Mucosa of descending colon (tissue), 3 donors: ENCODE results near the gene CHCHD5. TPM values are rescaled to one million over a fixed set of nuclear protein-coding genes. Genes with fewer than 3 reads are reported as not detected.

ENCODE experiments used
- ATAC-seq: fragments of 200-7000 bp; cut with Tn5 transposase; one replicate; pipeline ENCODE4 v1.9.1; 2020; ENCODE audit warnings: mild to moderate bottlenecking, moderate library complexity
- DNase-seq, 3 donors: peaks; one replicate each; pipeline ENCODE4 v3.0.0-alpha.2; 2020
- H3K36me3 ChIP-seq: fragments of 200-600 bp; one replicate; pipeline ENCODE4 v1.8.0; 2021; ENCODE audit warnings: low read depth, mild to moderate bottlenecking
- H3K4me1 ChIP-seq: fragments of 200-600 bp; one replicate; pipeline ENCODE4 v1.8.0; 2021; ENCODE audit warnings: low read depth, mild to moderate bottlenecking
- H3K4me3 ChIP-seq: fragments of 200-600 bp; one replicate; pipeline ENCODE4 v1.8.0; 2021; ENCODE audit warnings: mild to moderate bottlenecking
- H3K9me3 ChIP-seq: fragments of 200-600 bp; one replicate; pipeline ENCODE4 v1.8.0; 2021; ENCODE audit warnings: mild to moderate bottlenecking
- intact Hi-C, 2 donors: fragments of 100-400 bp; cut with DNase I in 1 of 2; cut with micrococcal nuclease in 1 of 2; formaldehyde crosslinking; loops; one replicate each; pipeline versions ENCODE4 v1.11.0 to v1.11.1; 2022; cut with DNase I, micrococcal nuclease
- total RNA-seq, 3 donors: library from RNA; stranded (reverse); fragmentation: NEBNext Ultra II Directional in 2 of 3; extraction: Animal tissue kit (Norgen Biotek cat#: 25700) in 2 of 3; gene quantifications; one replicate each; pipeline versions ENCODE4 v1.2.1 to v1.2.4, GENCODE V29; 2021 to 2023
- TF ChIP-seq, protein P1 (sequence below): fragments of 200-600 bp; IDR thresholded peaks from one replicate; pipeline ENCODE4 v1.8.0; 2022; ENCODE audit warnings: antibody characterized with exemption, mild to moderate bottlenecking
- donor health status: DM: no; HTN: no; CAD: no; lungs with moderate emphysema.
- donor health status: DM: no; HTN: no; CAD: no.
- donor health status: DM: no; HTN: yes; CAD: no.

The CHCHD5 gene
- total RNA-seq, 3 donors from 2014 or later, result 20.9 to 28.8 (median 26.1) TPM

DNA sequence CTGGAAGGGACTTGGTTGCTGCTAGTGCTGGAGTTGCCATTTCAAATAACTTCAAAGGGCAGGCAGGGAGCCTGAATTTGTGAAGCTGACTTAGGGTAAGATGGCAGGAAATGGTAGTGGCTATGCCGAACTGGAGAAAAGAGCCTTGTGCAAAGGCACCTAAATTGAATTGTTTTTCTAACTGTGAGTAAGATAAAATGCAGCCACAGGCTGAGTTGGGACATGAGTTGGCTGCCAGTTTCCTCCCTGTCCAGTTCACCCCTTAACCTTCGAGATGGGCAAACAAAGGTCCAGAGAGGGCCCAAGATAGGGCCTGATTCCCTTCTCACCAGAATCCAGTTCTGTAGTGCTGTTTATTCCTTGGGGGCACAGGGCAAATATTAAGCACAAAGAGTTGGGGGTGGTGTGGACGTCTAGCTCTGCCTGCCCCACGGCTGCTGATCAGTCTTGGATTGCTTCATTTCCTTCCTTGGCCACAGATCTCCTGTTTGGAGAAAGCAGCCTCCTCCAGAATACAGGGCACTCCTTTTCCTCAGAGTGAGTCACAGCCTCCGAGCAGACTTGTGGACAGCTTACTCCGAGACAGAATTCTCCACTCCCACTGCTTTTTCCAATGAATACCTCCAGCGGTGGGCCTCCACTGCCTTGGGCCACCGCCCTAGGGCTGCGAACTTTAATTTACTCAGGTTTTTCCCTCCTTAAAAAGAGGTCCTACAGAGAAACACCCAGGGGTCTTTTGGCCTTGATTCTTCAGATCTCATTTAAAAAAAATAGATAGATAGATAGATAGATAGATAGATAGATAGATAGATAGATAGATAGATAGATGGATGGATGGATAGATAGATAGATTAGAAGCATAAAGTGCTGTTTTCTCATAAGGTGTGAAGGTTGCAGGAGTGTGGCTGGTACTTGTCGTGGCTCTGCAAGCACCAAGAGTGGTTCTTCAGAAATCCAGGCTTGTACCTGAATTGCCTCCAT is 42.9 kb downstream of the CHCHD5 start:
- Histone ChIP-seq H3K4me1 (peaks cover 13% of the 10 kb centered on the region), H3K4me3 (no peak overlapping the region), H3K9me3 (no peaks in the 10 kb centered on the region), H3K36me3 (no peaks in the 10 kb centered on the region)
- DNase-seq (no peak), ATAC-seq (peak; percentile 58)
- intact Hi-C loops, result loop anchor here (10.0 kb wide), 2 partner anchors 67 to 97 kb away; partner anchors contain the start of gene NT5DC4 (in 2 of the 2)
- TF ChIP-seq, protein P1, sequence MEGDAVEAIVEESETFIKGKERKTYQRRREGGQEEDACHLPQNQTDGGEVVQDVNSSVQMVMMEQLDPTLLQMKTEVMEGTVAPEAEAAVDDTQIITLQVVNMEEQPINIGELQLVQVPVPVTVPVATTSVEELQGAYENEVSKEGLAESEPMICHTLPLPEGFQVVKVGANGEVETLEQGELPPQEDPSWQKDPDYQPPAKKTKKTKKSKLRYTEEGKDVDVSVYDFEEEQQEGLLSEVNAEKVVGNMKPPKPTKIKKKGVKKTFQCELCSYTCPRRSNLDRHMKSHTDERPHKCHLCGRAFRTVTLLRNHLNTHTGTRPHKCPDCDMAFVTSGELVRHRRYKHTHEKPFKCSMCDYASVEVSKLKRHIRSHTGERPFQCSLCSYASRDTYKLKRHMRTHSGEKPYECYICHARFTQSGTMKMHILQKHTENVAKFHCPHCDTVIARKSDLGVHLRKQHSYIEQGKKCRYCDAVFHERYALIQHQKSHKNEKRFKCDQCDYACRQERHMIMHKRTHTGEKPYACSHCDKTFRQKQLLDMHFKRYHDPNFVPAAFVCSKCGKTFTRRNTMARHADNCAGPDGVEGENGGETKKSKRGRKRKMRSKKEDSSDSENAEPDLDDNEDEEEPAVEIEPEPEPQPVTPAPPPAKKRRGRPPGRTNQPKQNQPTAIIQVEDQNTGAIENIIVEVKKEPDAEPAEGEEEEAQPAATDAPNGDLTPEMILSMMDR, result no peak

GRCh38 chr2:112629224-112629623 is 44.8 kb downstream of the CHCHD5 start:
- DNase-seq, result no peak
- no peak for ATAC-seq
- H3K36me3 ChIP-seq, result no peaks in the 10 kb centered on the region
- no peak overlapping the region for H3K4me3 ChIP-seq
- TF ChIP-seq, protein P1, result no peak
- no peaks in the 10 kb centered on the region for H3K9me3 ChIP-seq
- intact Hi-C loops, result loop anchor here (10.0 kb wide), 2 partner anchors 66 to 96 kb away; partner anchors contain the start of gene NT5DC4 (in 2 of the 2)
- H3K4me1 ChIP-seq, result peaks cover 12% of the 10 kb centered on the region

DNA sequence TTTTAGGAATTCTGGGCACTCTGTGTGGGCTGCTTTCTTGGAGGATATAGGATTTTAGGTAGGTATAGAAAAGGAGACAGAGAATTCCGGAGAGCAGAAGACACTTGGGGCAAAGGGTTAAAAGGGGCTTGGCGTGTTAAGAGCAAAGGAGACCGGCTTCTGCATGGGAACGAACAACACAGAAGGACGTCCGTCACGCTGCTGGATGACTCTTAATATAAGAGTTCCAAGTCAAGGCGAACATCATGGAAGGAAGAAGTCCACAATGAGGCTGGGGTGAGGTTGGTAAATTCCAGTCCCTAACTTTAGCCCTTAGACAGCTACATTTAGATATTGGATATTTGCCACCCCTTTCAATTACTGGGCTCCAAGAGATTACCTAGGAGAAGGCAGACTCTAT is 45.4 kb downstream of the CHCHD5 start:
- Histone ChIP-seq H3K4me1 (peaks cover 7% of the 10 kb centered on the region), H3K4me3 (no peak overlapping the region)
- intact Hi-C loops, result loop anchor here (10.0 kb wide), 2 partner anchors 65 to 95 kb away; partner anchors contain the start of gene NT5DC4 (in 2 of the 2)

GRCh38 chr2:112630268-112630667 is 45.9 kb downstream of the CHCHD5 start:
- no peaks in the 10 kb centered on the region for H3K36me3 ChIP-seq
- H3K9me3 ChIP-seq, result no peaks in the 10 kb centered on the region
- H3K4me1 ChIP-seq, result peaks cover 7% of the 10 kb centered on the region
- intact Hi-C loops, result no loop called here
- DNase-seq (no peak), ATAC-seq (no peak)
- TF ChIP-seq, protein P1, result no peak
- no peak overlapping the region for H3K4me3 ChIP-seq

More for the DNA sequence above, 45.4 kb downstream of the CHCHD5 start:
- TF ChIP-seq, protein P1, result no peak
- DNase-seq (no peak), ATAC-seq (no peak)
- Histone ChIP-seq H3K9me3 (no peaks in the 10 kb centered on the region), H3K36me3 (no peaks in the 10 kb centered on the region)

DNA sequence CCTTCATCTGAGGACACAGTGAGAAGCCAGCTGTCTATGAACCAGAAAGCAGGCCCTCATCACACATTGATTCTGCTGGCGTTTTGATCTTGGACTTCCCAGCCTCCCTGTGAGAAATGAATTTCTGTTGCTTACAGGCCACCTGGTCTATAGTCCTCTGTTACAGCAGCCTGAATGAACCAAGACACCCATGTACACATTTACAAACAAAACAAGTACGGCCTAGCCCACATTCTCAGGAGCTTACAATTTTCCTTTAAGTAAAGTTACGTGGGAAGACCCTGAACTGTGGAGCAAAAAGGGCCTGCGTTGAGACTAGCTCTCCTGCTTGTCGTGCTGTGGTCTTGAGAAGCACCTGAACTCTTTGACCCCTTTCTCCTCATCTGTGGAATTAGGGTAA is 49.3 kb downstream of the CHCHD5 start:
- no peaks in the 10 kb centered on the region for H3K36me3 ChIP-seq
- H3K4me3 ChIP-seq, result no peak overlapping the region
- ATAC-seq (no peak), DNase-seq (no peak)
- intact Hi-C loops, result no loop called here
- H3K4me1 ChIP-seq, result peaks cover 2% of the 10 kb centered on the region
- no peaks in the 10 kb centered on the region for H3K9me3 ChIP-seq
- TF ChIP-seq, protein P1, result no peak
